ENCODE results near the gene PTPRG. TPM values are rescaled to one million over a fixed set of nuclear protein-coding genes. Genes with fewer than 3 reads are reported as not detected.

Gene PTPRG
- total RNA-seq, 1 donor from 2014 or later, result 124 TPM

- no peak for DNase-seq (ENCODE audit: low spot score)
Measured at GRCh38 chr3:61885414-61885813, 324.0 kb downstream of the PTPRG start.

DNA sequence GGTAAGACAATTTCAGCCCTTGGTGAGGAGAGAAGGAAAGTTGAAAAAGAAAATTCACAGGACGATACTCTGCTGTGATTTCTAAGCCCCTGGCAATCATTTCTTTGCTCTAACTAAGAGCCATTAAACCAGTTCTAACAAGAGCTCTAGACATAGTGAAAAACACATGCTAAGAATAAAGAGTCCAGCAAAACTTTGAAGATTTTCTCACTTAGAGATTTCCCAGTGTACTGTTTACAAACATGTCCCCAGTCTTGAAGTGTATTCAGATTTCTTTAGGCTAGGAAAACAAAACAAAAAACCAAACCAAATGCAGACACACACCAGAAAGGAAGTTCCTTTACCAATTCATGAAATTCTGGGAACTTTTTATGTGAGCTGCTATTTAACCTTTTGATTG is 325.8 kb downstream of the PTPRG start:
- DNase-seq (ENCODE audit: low spot score), result no peak

GRCh38 chr3:61889259-61889658 is 327.9 kb downstream of the PTPRG start:
- DNase-seq (ENCODE audit: low spot score), result no peak

- no peak for DNase-seq (ENCODE audit: low spot score)
Measured at GRCh38 chr3:61890167-61890566, 328.8 kb downstream of the PTPRG start.

DNA sequence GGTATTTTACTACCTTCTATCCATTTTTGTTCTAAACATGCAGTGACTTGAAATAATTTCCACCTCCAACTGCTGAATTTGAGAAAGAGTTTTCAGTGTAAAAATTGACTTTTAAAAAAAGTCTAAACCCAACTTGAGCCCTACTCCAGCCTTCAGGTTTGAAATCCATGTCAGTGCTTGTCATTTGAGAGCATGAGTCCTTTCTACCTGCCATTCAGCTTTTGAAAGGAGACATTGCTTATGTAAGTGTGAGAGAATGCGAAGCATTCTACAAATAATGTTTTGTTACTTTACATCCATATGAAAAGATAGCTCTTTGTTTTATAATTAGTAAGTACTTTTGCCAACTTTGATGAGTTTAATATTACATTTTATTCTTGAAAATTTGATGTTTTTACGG is 329.2 kb downstream of the PTPRG start:
- DNase-seq (ENCODE audit: low spot score), result no peak

DNA sequence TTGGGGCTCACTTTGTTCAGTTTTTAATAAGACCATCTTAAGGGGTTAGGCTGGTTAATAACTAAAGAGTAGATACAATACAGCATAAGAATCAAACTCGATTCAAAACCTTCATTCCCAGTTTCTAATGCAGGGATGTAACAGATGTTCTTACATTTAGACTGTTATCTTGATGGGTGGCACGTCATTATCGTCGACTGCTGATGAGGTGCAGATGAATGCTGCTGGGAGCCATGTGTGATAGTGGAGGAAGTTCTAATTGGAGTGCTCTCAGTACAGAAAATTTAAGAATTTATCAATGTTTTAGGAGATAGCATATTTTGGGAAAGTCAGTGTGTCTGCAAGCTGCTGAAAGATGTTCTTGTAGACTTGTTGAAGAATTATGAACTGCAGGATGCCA is 331.5 kb downstream of the PTPRG start:
- no peak for DNase-seq (ENCODE audit: low spot score)

GRCh38 chr3:61893840-61894566 is 332.6 kb downstream of the PTPRG start:
- no peak for DNase-seq (ENCODE audit: low spot score)

GRCh38 chr3:61894988-61895935 is 333.9 kb downstream of the PTPRG start:
- DNase-seq (ENCODE audit: low spot score), result no peak

DNA sequence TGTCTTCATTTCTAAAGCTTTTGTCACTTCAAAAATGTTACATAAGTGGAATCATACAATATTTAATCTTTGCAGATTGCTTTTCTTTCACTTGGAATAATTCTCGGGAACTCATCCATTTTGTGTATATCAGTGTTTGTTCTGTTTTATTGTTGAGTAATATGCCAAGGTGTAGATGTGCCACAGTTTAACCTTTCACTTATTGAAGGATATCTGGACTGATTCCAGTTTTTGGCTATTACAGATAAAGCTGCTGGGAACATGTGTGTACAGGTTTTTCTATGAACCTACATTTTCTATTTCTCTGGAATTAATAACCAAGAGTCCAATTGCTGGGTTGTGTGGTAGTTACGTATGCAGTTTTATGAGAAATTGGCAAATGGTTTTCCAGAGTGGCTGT is 334.9 kb downstream of the PTPRG start:
- no peak for DNase-seq (ENCODE audit: low spot score)

DNA sequence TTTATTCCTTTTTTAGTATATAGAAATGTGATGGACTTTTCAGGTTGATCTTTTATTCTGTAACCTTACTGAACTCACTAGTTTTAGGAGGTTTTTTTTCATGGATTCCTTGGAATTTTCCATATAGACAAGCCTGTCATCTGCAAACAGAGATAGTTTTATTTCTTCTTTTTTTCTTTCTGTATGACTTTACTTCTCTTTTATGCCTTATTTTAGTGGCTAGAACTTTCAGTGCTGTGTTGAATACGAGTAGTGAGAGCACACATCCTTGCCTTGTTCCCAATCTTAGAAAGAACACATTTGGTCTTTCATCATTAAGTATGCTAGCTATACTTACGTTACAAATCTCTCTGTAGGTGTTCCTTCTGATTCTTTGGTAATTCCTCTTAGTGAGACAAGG is 336.5 kb downstream of the PTPRG start:
- no peak for DNase-seq (ENCODE audit: low spot score)

DNA sequence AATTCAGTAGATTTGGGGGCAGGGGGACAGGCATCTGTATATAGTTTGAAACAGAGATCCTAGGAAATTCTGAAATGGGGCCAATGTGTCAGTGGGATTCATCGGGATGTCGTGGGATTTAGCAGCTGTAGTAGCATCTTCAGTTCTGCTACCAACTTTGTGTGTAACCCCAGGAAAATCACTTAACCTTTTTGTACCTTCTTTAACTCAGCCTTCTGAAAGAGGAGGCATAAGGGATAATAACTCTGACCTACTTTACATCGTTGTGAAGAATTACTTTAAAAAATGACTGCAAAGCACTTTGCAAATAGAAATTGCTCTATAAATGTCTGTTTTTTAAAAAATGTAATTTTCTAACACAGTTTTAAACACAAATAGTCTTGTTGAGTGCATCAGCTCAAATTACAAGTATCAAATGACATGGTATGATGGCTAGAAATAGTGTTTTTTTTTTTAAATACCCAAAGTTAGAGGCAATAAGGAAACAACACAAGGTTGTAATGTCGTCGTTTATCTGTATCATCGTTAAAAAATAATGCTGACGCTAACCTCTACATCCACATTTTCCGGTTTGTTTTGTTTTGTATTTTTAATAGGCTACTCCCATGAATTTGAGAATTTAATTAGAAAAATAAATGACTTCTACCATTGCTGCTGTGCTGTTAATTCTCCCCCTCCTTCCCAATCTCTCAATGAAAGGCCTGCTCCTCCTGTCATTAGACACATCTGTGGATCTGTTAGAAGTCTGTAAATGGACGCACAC is 338.5 kb downstream of the PTPRG start:
- DNase-seq (ENCODE audit: low spot score), result no peak

DNA sequence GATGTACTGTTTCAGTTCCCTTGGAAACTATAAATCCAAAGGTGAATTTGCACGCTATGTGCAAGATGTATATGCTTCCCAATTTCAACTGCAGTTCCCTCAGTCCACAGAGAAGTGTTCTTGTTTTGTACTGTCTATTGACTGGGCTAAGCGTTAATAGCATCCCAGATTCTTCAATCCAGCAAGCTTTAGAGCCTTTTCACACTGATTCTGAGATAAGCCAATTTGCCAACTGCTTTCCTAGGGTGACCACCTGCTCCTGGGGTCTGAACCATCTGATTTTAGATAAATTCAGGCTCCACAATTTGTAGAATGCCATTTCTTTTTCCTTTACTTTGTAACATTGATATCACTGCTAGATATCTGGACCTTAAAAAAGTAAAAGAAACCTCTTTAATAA is 340.1 kb downstream of the PTPRG start:
- DNase-seq (ENCODE audit: low spot score), result no peak

GRCh38 chr3:61901986-61902385 is 340.6 kb downstream of the PTPRG start:
- no peak for DNase-seq (ENCODE audit: low spot score)

- no peak for DNase-seq (ENCODE audit: low spot score)
Measured at GRCh38 chr3:61903074-61903473, 341.7 kb downstream of the PTPRG start.

DNA sequence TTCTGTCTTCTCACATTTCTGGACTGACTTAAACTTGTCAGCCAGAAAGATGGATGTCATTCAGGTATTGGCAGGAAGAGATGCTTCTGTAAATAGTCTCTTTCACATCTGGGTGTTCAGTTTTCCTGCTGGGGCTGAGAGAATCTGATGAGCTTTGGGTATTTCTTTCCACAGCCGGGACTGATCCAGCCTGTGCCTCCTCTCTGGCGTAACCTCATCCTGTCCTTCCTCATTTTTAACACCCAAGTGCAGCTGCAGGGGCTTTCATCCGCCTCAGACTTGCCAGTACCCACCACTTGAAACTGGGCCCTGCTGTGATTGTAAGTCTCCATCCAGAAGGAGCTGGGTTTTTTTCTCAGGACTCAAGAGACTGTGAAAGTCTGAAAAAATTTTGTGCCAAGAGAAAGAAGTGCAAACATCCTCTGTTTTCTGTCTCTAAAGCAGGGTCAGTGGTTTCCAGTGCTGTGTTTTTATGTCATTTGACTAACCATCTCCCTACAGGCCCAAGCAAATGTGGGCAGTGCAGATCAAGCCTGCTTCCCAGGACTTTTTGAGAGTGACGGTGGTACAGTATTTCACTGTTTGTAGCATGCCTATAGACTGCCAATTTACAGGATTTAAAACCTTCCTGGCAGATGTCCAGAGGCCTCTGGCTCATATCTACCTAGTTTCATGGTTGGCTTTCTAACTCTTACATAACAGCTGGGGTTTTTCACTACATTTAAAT is 342.7 kb downstream of the PTPRG start:
- DNase-seq (ENCODE audit: low spot score), result no peak

- DNase-seq (ENCODE audit: low spot score), result no peak
Measured at GRCh38 chr3:61907210-61907795, 345.9 kb downstream of the PTPRG start.

- no peak for DNase-seq (ENCODE audit: low spot score)
Measured at GRCh38 chr3:61908382-61908781, 347.0 kb downstream of the PTPRG start.

- DNase-seq (ENCODE audit: low spot score), result no peak
Measured at GRCh38 chr3:61910732-61911131, 349.4 kb downstream of the PTPRG start.

GRCh38 chr3:61912158-61912557 is 350.8 kb downstream of the PTPRG start:
- no peak for DNase-seq (ENCODE audit: low spot score)

DNA sequence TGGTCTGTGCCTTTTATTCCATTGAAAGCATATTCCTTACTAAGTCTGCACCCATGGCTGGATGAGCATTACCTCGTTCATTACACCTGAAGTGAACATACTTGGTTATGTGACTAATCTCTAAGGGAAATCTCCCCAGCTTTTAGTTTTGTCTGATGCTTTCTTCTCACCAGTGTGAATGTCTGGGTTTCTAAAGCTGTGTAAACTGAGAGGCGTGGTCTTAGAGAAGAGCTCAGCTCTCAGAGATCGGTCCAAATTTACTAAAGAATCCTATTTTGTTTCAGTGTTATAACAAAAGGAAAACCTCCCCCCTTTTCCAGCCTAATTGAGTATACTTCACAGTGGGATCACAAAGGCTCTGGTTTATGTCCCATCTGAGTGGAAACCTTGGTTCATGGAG is 352.3 kb downstream of the PTPRG start:
- DNase-seq (ENCODE audit: low spot score), result no peak

DNA sequence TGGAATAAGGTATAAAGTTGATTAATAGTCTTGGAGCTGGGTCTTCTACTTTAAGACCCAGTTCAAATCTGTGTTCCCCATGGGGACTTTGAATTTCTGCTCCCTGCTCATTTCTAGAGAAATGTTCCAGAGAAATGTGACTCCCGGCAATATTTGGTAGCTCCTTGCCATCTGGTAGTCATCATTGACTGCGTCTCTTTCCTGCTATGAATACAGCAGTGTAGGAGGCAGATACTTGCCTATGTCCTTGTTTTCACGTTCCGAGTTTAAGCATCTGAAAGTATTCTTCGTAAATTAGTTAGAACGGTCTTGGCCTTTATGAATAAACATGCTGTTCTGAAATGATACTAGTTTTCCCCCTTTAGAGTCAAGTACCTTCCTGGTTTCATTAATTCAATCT is 352.9 kb downstream of the PTPRG start:
- no peak for DNase-seq (ENCODE audit: low spot score)
